ENCODE results near the gene ROR1. TPM values are rescaled to one million over a fixed set of nuclear protein-coding genes. Genes with fewer than 3 reads are reported as not detected.

ROR1 gene
- total RNA-seq, 1 donor from 2014 or later: 131 TPM

- Mint-ChIP-seq H3K4me1 (ENCODE audit: low read depth) (peaks cover 85% of the 10 kb centered on the region), H3K4me3 (ENCODE audit: unreplicated experiment) (no peak overlapping the region), H3K36me3 (ENCODE audit: low read depth) (peaks cover 9% of the 10 kb centered on the region), H3K9me3 (ENCODE audit: low read depth) (peaks cover 6% of the 10 kb centered on the region), H3K27me3 (ENCODE audit: low read depth) (no peaks in the 10 kb centered on the region), H3K27ac (ENCODE audit: unreplicated experiment) (no peak overlapping the region)
- TF ChIP-seq, protein P1, sequence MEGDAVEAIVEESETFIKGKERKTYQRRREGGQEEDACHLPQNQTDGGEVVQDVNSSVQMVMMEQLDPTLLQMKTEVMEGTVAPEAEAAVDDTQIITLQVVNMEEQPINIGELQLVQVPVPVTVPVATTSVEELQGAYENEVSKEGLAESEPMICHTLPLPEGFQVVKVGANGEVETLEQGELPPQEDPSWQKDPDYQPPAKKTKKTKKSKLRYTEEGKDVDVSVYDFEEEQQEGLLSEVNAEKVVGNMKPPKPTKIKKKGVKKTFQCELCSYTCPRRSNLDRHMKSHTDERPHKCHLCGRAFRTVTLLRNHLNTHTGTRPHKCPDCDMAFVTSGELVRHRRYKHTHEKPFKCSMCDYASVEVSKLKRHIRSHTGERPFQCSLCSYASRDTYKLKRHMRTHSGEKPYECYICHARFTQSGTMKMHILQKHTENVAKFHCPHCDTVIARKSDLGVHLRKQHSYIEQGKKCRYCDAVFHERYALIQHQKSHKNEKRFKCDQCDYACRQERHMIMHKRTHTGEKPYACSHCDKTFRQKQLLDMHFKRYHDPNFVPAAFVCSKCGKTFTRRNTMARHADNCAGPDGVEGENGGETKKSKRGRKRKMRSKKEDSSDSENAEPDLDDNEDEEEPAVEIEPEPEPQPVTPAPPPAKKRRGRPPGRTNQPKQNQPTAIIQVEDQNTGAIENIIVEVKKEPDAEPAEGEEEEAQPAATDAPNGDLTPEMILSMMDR (IDR thresholded peaks at IDR 0.05): no peak
- no peak for DNase-seq (ENCODE audit: low spot score)
These were observed 114.0 kb downstream of the ROR1 start for GRCh38 chr1:63887809-63888208.

GRCh38 chr1:63888984-63889383 is 115.2 kb downstream of the ROR1 start:
- TF ChIP-seq, protein P1 (IDR thresholded peaks at IDR 0.05): no peak
- peaks cover 86% of the 10 kb centered on the region for H3K4me1 Mint-ChIP-seq (ENCODE audit: low read depth)
- H3K36me3 Mint-ChIP-seq (ENCODE audit: low read depth): peaks cover 9% of the 10 kb centered on the region
- no peak overlapping the region for H3K4me3 Mint-ChIP-seq (ENCODE audit: unreplicated experiment)
- peaks cover 6% of the 10 kb centered on the region for H3K9me3 Mint-ChIP-seq (ENCODE audit: low read depth)
- peak overlapping the region; percentile 22 for H3K27ac Mint-ChIP-seq (ENCODE audit: unreplicated experiment)
- H3K27me3 Mint-ChIP-seq (ENCODE audit: low read depth): no peaks in the 10 kb centered on the region
- no peak for DNase-seq (ENCODE audit: low spot score)

GRCh38 chr1:63890468-63890867 is 116.7 kb downstream of the ROR1 start:
- Mint-ChIP-seq H3K9me3 (ENCODE audit: low read depth) (peaks cover 6% of the 10 kb centered on the region), H3K36me3 (ENCODE audit: low read depth) (peaks cover 7% of the 10 kb centered on the region), H3K27me3 (ENCODE audit: low read depth) (no peaks in the 10 kb centered on the region), H3K4me3 (ENCODE audit: unreplicated experiment) (no peak overlapping the region), H3K27ac (ENCODE audit: unreplicated experiment) (peak overlapping the region; percentile 22), H3K4me1 (ENCODE audit: low read depth) (peaks cover 86% of the 10 kb centered on the region)
- TF ChIP-seq, protein P1 (IDR thresholded peaks at IDR 0.05): no peak
- no peak for DNase-seq (ENCODE audit: low spot score)

- no peak overlapping the region for H3K4me3 Mint-ChIP-seq (ENCODE audit: unreplicated experiment)
- H3K4me1 Mint-ChIP-seq (ENCODE audit: low read depth): peaks cover 87% of the 10 kb centered on the region
- peak overlapping the region; percentile 57 for H3K27ac Mint-ChIP-seq (ENCODE audit: unreplicated experiment)
- H3K27me3 Mint-ChIP-seq (ENCODE audit: low read depth): no peaks in the 10 kb centered on the region
- no peak for DNase-seq (ENCODE audit: low spot score)
- peaks cover 6% of the 10 kb centered on the region for H3K9me3 Mint-ChIP-seq (ENCODE audit: low read depth)
- H3K36me3 Mint-ChIP-seq (ENCODE audit: low read depth): peaks cover 7% of the 10 kb centered on the region
- TF ChIP-seq, protein P1 (IDR thresholded peaks at IDR 0.05): no peak
These were observed 117.4 kb downstream of the ROR1 start for GRCh38 chr1:63891060-63891690.

DNA sequence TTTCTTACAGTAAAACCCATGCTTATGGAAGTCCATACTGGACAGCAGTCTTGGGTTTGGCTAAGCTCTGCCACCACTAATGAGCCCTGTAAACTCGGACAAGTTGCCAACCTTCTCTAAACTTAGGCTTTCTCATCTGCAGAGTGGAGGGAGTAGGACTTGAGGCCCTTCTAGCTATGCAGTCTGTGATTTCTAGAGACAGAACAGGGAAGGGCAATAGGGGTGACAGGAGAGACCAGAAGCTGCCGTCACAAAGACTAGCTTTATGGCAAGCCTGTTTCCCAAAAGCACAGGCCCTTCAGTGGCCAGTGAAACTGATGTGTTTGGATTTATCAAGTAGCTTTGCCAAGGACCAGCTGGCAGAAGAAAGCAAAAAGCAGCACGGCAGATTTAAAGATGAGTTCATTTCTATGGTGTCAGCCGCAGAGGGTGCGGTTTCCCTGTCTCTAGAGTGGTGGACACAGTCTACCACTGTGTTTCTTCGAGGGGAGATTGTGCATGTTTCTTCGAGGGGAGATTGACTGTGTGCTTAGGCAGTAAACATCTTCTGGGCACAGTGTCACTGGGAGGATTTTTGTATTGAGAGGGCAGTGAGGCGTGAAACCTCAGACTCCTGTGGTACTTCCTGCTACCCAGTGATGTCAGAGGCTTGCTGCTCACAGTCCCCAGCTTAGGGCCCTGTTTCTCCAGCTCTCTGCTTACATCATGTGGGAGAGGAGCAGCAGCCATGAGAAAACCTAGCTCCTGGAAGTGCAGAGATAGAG is 119.0 kb downstream of the ROR1 start:
- H3K4me1 Mint-ChIP-seq (ENCODE audit: low read depth): peaks cover 81% of the 10 kb centered on the region
- H3K27ac Mint-ChIP-seq (ENCODE audit: unreplicated experiment): peak overlapping the region; percentile 90

More for the DNA sequence above, 119.0 kb downstream of the ROR1 start:
- Mint-ChIP-seq H3K4me3 (ENCODE audit: unreplicated experiment) (no peak overlapping the region), H3K9me3 (ENCODE audit: low read depth) (peaks cover 6% of the 10 kb centered on the region), H3K27me3 (ENCODE audit: low read depth) (no peaks in the 10 kb centered on the region), H3K36me3 (ENCODE audit: low read depth) (peaks cover 7% of the 10 kb centered on the region)
- TF ChIP-seq, protein P1 (IDR thresholded peaks at IDR 0.05): no peak
- no peak for DNase-seq (ENCODE audit: low spot score)
